Ishikawa (cell line): ENCODE measurements around the gene DNAJA3.

Experiments
- CEBPB ChIP-seq: IDR thresholded peaks from 2 replicates; pipeline ENCODE4 v1.6.1; 2012
- EP300 ChIP-seq: IDR thresholded peaks from 2 replicates; pipeline ENCODE4 v1.6.1; 2012; ENCODE audit warnings: borderline replicate concordance

DNA sequence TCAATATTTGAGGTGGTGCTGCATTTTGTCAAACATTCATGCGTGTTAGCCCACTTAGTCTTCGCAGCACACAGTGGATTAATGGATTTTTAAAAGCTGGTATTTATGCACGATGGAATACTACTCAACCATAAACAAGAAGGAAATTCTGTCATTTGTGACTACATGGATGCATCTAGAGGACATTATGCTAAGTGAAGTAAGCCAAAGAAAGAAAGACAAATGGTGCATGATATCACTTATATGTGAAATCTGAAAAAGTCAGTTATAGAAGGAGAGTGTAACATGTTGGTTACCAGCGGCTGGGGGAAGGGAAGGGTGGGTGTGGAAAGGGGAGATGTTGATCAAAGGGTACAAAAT is 73.5 kb downstream of the DNAJA3 start:
- no peak for TF ChIP-seq CEBPB
- TF ChIP-seq EP300 = no peak
